Adrenal gland (tissue), 5 donors: ENCODE data around the gene C11orf86.

Source experiments
- POLR2A ChIP-seq, 2 donors: fragments of 450-650 bp; IDR thresholded peaks; one replicate each; pipeline ENCODE4 v1.6.1; 2017; ENCODE audit warnings: antibody characterized with exemption in 2 of 2, mild to moderate bottlenecking in 2 of 2, moderate library complexity in 1 of 2
- TF ChIP-seq, protein P1 (sequence below), 6 experiments: fragments of 450-650 bp in 4 of 6; fragments of 200-600 bp in 2 of 6; sonication (generic) in 1 of 6; IDR thresholded peaks; 1 replicate in 5 of 6; 2 replicates in 1 of 6; pipeline versions ENCODE4 v1.5.1 to v1.8.0; 2016 to 2021; ENCODE audit warnings: antibody characterized with exemption in 6 of 6, mild to moderate bottlenecking in 2 of 6, moderate library complexity in 1 of 6
- donor health status: DM: no; HTN: no; CAD: no.

DNA sequence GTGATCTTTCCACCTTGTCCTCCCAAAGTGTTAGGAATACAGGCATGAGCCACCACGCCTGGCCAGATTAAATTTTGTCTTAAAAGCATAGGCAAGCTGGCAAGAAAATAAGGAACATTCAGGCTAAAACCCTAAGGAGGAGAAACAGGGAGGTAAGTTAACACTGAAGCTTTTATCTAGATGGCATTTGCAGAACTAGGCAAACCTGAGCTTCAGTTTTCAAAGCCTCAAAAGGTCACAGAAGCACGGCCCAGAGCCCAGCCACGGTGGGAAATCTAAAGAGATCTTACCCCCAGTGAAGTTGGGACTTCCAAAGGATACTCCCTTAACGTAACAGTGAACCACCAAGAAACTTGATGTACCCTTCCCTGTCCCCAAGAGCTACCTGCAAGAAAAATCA lies 45.4 kb upstream of the C11orf86 start:
- TF ChIP-seq, protein P1, sequence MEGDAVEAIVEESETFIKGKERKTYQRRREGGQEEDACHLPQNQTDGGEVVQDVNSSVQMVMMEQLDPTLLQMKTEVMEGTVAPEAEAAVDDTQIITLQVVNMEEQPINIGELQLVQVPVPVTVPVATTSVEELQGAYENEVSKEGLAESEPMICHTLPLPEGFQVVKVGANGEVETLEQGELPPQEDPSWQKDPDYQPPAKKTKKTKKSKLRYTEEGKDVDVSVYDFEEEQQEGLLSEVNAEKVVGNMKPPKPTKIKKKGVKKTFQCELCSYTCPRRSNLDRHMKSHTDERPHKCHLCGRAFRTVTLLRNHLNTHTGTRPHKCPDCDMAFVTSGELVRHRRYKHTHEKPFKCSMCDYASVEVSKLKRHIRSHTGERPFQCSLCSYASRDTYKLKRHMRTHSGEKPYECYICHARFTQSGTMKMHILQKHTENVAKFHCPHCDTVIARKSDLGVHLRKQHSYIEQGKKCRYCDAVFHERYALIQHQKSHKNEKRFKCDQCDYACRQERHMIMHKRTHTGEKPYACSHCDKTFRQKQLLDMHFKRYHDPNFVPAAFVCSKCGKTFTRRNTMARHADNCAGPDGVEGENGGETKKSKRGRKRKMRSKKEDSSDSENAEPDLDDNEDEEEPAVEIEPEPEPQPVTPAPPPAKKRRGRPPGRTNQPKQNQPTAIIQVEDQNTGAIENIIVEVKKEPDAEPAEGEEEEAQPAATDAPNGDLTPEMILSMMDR (IDR thresholded peaks at IDR 0.05) = no peak
- no peak for TF ChIP-seq POLR2A (IDR thresholded peaks at IDR 0.05)
